Measurements from ENCODE around the gene KRT80.

GRCh38 chr12:52183971-52184370 lies 7.8 kb downstream of the KRT80 start:
- no peak for TF ChIP-seq EP300 (IDR thresholded peaks at IDR 0.05)
- no peak for TF ChIP-seq POLR2AphosphoS5 (IDR thresholded peaks at IDR 0.05)

All from suprapubic skin (tissue), 4 donors.